Tibial nerve (tissue), 4 donors: ENCODE measurements around the gene PRIM1. TPM values are rescaled to one million over a fixed set of nuclear protein-coding genes. Genes with fewer than 3 reads are reported as not detected.
"Not testable (repeated sequence)": the region's sequence is repeated elsewhere in the genome, so short reads cannot be mapped to it uniquely, and the experiment has no call there.

Experiments used
- DNase-seq, 2 donors: peaks; one replicate each; pipeline ENCODE4 v3.0.0-alpha.2; 2019; ENCODE audit warnings: low spot score in 2 of 2
- H3K27ac ChIP-seq, 4 donors: fragments of 200-600 bp; sonication (generic) in 3 of 4; one replicate each; pipeline ENCODE4 v1.5.1; 2017 to 2019; ENCODE audit warnings: mild to moderate bottlenecking in 1 of 4
- H3K27me3 ChIP-seq, 2 donors: fragments of 200-600 bp; sonication (generic) in 1 of 2; one replicate each; pipeline versions ENCODE4 v1.5.1 to v1.6.0; 2017 to 2019
- H3K36me3 ChIP-seq, 3 donors: fragments of 200-600 bp; sonication (generic); one replicate each; pipeline ENCODE4 v1.5.1; 2018 to 2019
- H3K4me1 ChIP-seq, 4 donors: fragments of 200-600 bp; sonication (generic) in 3 of 4; one replicate each; pipeline ENCODE4 v1.5.1; 2017 to 2019
- H3K4me3 ChIP-seq, 4 donors: fragments of 200-600 bp; sonication (generic) in 3 of 4; one replicate each; pipeline ENCODE4 v1.5.1; 2017 to 2019; ENCODE audit warnings: mild to moderate bottlenecking in 1 of 4, moderate library complexity in 1 of 4
- H3K9me3 ChIP-seq, 4 donors: fragments of 200-600 bp; sonication (generic) in 3 of 4; one replicate each; pipeline ENCODE4 v1.5.1; 2017 to 2019
- EP300 ChIP-seq, 2 donors: sonication (generic); formaldehyde crosslinking; IDR thresholded peaks; one replicate each; pipeline ENCODE4 v1.6.1; 2017; ENCODE audit warnings: antibody characterized with exemption in 2 of 2, mild to moderate bottlenecking in 1 of 2
- POLR2A ChIP-seq, 2 donors: fragments of 450-650 bp; IDR thresholded peaks; one replicate each; pipeline ENCODE4 v1.6.1; 2017; ENCODE audit warnings: antibody characterized with exemption in 2 of 2, mild to moderate bottlenecking in 2 of 2, moderate library complexity in 2 of 2
- WGBS, 2 donors: methylation state at CpG; one replicate each; pipeline ENCODE4 v1.1.5; 2018; 5-methylcytosine and 5-hydroxymethylcytosine counted together
- total RNA-seq, 4 donors: library from RNA; depleted of rRNA; stranded (reverse); fragments of >200 nt; gene quantifications; one replicate each; pipeline ENCODE4 v1.1.0, GENCODE V29; 2016
- TF ChIP-seq, protein P1 (sequence below), 5 experiments: fragments of 200-600 bp in 3 of 5; fragments of 450-650 bp in 2 of 5; sonication (generic) in 3 of 5; IDR thresholded peaks; one replicate each; pipeline ENCODE4 v1.5.1; 2016 to 2019; ENCODE audit warnings: antibody characterized with exemption in 5 of 5, mild to moderate bottlenecking in 3 of 5, moderate library complexity in 2 of 5

Gene PRIM1
- total RNA-seq, 4 donors from 2014 or later, result 2.4 to 10.1 (median 6.1) TPM

DNA sequence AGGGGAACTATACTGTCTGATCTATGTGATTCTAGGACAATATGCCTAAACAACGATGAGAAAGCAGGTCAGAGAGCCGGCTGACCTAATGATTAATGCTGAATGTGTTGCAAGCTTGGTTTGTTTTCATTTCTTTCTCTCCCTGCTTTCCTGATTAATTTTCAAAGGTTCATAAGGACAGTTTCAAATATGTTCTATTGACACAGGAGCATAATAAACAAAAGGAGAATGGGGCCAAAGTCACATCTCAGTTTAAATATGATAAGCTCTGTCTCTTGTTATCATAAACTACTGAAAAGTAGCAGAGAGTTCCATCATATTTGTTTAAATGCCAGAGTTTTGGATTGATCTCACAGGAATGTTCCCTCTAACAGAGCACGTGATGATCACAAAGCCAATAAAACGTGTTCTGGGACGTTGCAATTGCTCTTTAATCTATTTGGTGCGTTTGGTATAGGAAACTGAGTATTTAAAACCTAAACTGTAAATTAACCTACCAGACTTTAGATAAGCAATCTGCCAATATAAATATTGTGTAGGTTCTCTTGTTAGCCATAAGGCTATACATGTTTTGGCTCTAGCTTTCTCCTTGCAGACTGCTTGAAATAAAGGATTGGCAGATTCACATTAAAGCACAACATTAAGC is 7.3 kb upstream of the PRIM1 start:
- peaks cover 0 to 11% (median 0%) of the 10 kb centered on the region in 4 donors for H3K9me3 ChIP-seq
- no peaks in the 10 kb centered on the region for H3K36me3 ChIP-seq
- no peaks in the 10 kb centered on the region for H3K4me1 ChIP-seq
- 59 to 66% methylated on average over 6 of the region's 6 CpGs for WGBS, 2 donors
- no peak overlapping the region for H3K27ac ChIP-seq
- no peak for TF ChIP-seq POLR2A (IDR thresholded peaks at IDR 0.05)
- TF ChIP-seq, protein P1, sequence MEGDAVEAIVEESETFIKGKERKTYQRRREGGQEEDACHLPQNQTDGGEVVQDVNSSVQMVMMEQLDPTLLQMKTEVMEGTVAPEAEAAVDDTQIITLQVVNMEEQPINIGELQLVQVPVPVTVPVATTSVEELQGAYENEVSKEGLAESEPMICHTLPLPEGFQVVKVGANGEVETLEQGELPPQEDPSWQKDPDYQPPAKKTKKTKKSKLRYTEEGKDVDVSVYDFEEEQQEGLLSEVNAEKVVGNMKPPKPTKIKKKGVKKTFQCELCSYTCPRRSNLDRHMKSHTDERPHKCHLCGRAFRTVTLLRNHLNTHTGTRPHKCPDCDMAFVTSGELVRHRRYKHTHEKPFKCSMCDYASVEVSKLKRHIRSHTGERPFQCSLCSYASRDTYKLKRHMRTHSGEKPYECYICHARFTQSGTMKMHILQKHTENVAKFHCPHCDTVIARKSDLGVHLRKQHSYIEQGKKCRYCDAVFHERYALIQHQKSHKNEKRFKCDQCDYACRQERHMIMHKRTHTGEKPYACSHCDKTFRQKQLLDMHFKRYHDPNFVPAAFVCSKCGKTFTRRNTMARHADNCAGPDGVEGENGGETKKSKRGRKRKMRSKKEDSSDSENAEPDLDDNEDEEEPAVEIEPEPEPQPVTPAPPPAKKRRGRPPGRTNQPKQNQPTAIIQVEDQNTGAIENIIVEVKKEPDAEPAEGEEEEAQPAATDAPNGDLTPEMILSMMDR (IDR thresholded peaks at IDR 0.05), result no peak
- TF ChIP-seq EP300 (IDR thresholded peaks at IDR 0.05), result no peak
- H3K4me3 ChIP-seq, result no peak overlapping the region
- H3K27me3 ChIP-seq, result no peaks in the 10 kb centered on the region
- DNase-seq, result no peak

DNA sequence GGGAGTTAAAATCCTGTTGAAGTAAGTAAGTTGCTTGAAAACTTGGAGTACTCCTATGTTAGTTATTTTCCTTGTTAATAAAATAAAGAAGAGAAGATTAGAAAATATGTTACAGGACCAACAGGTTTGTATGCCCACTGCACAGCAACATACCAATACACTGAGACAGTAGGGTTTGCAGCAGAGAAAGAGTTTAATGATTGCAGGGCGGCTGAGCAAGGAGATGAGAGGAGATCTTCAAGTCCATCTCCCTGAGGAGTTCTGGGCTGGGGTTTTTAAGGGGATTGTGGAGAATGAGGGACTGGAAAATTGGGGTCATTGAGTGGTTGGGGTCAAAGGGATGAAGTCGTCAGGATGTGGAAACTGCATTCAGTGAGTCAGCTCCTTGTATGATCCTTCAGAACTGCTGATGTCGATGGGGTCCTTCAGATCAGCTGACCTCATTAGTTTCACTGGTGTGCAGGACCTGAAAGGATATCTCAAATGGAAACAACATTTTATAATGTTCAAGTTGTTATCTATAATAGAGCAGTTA is 6.7 kb upstream of the PRIM1 start:
- Histone ChIP-seq H3K9me3 (peaks cover 0 to 11% (median 0%) of the 10 kb centered on the region in 4 donors), H3K27me3 (no peaks in the 10 kb centered on the region), H3K36me3 (no peaks in the 10 kb centered on the region), H3K4me1 (no peaks in the 10 kb centered on the region), H3K4me3 (no peak overlapping the region), H3K27ac (no peak overlapping the region)
- no peak for TF ChIP-seq POLR2A (IDR thresholded peaks at IDR 0.05)
- TF ChIP-seq, protein P1 (IDR thresholded peaks at IDR 0.05), result no peak
- no peak for TF ChIP-seq EP300 (IDR thresholded peaks at IDR 0.05)
- WGBS, 2 donors, result 62 to 65% methylated on average over 3 of the region's 3 CpGs
- DNase-seq, result no peak

DNA sequence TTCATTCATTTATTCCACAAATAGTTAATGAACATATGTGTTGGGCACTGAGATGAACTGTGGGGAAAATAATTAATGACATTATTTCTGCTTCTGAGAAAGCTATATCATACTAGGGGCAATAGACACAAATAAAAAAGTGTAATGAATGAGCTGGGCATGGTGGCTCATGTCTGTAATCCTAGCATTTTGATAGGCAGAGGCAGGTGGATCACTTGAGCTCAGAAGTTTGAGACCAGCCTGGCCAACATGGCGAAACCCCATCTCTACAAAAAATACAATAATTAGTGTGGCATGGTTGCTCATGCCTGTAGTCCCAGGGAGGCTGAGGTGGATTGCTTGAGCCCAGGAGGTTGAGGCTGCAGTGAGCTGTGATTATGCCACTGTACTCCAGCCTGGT is 5.8 kb upstream of the PRIM1 start:
- not testable (repeated sequence) for H3K4me1 ChIP-seq, H3K27ac ChIP-seq, DNase-seq, H3K27me3 ChIP-seq, H3K36me3 ChIP-seq, H3K4me3 ChIP-seq
- WGBS, 2 donors, result 94 to 97% methylated on average over 1 of the region's 1 CpG
- H3K9me3 ChIP-seq, result peaks cover 0 to 11% (median 0%) of the 10 kb centered on the region in 4 donors

- Histone ChIP-seq H3K4me3 (no peak overlapping the region), H3K4me1 (peaks cover 0 to 18% (median 3%) of the 10 kb centered on the region in 4 donors), H3K36me3 (peaks cover 0 to 7% (median 0%) of the 10 kb centered on the region in 3 donors), H3K27me3 (no peaks in the 10 kb centered on the region), H3K9me3 (peaks cover 0 to 6% (median 0%) of the 10 kb centered on the region in 4 donors), H3K27ac (no peak overlapping the region)
- DNase-seq, result no peak
- WGBS, 2 donors, result 91 to 100% methylated on average over 1 of the region's 1 CpG
- TF ChIP-seq POLR2A (IDR thresholded peaks at IDR 0.05) (no peak), EP300 (IDR thresholded peaks at IDR 0.05) (no peak)
- TF ChIP-seq, protein P1 (IDR thresholded peaks at IDR 0.05), result no peak
Measured at GRCh38 chr12:56753566-56753965, 1.4 kb upstream of the PRIM1 start.

DNA sequence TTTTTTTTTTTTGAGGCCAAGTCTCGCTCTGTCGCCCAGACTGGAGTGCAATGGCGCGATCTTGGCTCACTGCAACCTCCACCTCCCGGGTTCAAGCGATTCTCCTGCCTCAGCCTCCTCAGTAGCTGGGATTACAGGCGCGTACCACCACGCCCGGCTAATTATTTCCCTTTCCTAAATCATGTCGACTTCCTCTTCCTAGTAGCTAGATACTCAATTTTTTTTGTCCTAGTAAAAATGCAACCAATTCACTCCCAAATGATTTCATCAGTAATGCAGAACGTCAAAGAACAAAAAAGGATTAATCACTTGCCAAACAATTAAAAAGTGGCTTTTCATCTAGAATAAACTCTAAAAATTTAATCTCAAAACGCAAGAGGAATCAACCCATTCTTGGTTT is 1.5 kb downstream of the PRIM1 start:
- WGBS, 2 donors, result 77 to 80% methylated on average over 13 of the region's 13 CpGs

DNA sequence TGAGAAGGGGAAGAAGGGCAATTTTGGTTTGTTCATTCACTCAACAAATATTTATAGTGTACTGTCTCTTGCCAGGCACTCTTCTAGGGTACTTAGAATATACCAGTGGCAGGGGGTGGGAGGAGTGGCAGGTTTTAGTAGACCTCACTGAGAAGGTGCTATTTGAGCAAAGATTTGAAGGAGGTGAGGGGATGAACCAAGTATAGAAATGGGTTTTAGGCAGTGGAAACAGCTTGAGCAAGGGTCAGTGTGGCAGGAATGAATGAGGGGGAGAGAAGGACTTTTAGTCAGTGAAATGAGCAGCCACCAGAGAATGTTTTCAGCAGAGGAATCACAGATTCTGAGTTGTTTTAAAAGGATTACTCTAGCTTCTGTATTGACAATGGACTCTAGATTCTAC is 2.3 kb downstream of the PRIM1 start:
- Histone ChIP-seq H3K9me3 (no peaks in the 10 kb centered on the region), H3K27me3 (no peaks in the 10 kb centered on the region), H3K4me3 (no peak overlapping the region), H3K36me3 (peaks cover 2 to 42% (median 10%) of the 10 kb centered on the region in 3 donors), H3K4me1 (peaks cover 0 to 18% (median 3%) of the 10 kb centered on the region in 4 donors), H3K27ac (no peak overlapping the region)
- TF ChIP-seq POLR2A (IDR thresholded peaks at IDR 0.05), result no peak
- TF ChIP-seq, protein P1 (IDR thresholded peaks at IDR 0.05), result no peak
- no peak for TF ChIP-seq EP300 (IDR thresholded peaks at IDR 0.05)
- no peak for DNase-seq

More for the DNA sequence above, 1.5 kb downstream of the PRIM1 start:
- peaks cover 2 to 36% (median 8%) of the 10 kb centered on the region in 3 donors for H3K36me3 ChIP-seq
- not testable (repeated sequence) for DNase-seq, H3K4me3 ChIP-seq, H3K9me3 ChIP-seq, H3K27me3 ChIP-seq, H3K27ac ChIP-seq
- H3K4me1 ChIP-seq, result peaks cover 0 to 18% (median 3%) of the 10 kb centered on the region in 4 donors
